Activated CD8-positive, alpha-beta memory T cell treated with anti-CD3 and anti-CD28 coated beads for 4 hours (primary cell): ENCODE results near the gene CTNS.

Source experiments
- DNase-seq, 2 donors: peaks; one replicate each; pipeline ENCODE4 v3.0.0-alpha.2; 2020; ENCODE audit warnings: low read depth in 2 of 2

The CTNS gene

GRCh38 chr17:3622977-3623594 is 13.5 kb upstream of the CTNS start:
- DNase-seq, result no peak

GRCh38 chr17:3626831-3627768 is 9.5 kb upstream of the CTNS start:
- no peak for DNase-seq

DNA sequence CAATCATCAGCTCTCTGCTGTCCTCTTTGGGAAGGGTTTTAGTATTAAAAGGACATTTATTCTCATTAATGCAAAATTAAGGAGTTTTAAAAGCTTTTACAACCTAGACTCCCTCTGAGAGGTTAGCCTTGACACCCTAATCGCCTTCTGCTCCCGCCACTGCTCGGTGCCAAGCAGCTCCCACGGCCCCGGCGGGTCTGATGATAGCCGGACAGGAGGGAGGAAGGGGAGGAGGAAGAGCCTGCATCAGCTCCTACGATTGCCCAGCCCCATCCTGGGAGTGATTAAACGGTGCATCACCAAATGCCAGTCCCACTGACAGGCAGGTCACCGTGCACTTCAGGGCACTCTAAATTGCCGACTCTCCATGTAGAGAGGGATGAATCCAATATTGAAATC is 8.8 kb upstream of the CTNS start:
- DNase-seq, result no peak

DNA sequence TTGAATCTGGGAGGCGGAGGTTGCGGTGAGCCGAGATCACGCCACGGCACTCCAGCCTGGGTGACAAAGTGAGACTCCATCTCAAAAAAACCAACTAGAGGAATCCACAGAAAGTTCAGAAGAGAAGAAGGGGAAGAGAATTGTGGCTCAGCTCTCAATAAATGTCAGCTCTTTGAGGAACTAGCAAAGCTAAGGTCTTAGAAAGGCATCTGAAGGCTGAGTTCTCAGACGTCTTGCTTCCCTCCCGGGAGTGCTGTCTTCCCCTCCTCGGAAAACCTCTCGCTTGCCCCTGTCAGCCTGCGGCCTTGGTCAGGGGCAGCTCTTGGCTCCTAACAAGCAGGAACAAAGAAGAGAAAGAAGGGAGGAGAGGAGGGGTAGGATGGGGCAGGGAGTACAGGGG is 5.8 kb upstream of the CTNS start:
- DNase-seq, result no peak

DNA sequence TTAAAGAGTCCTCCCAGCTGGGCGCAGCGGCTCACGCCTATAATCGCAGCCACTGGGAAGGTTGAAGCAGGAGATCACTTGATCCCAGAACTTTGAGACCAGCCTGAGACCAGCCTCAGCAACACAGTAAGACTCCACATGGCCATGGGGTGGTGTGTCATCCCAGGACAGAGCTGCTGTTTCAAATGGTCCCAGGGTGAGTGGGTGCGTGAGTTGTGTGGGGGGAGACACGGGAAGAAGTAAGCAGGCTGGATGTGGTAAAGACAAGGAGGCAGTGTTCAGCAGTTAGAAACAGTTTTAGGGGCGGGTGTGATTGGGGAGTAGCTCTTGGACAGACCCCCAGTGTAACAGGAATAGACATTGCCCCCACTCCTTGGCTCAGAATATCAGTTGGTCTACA is 4.3 kb upstream of the CTNS start:
- no peak for DNase-seq

GRCh38 chr17:3635474-3636153 is 946 bp upstream of the CTNS start:
- no peak for DNase-seq

DNA sequence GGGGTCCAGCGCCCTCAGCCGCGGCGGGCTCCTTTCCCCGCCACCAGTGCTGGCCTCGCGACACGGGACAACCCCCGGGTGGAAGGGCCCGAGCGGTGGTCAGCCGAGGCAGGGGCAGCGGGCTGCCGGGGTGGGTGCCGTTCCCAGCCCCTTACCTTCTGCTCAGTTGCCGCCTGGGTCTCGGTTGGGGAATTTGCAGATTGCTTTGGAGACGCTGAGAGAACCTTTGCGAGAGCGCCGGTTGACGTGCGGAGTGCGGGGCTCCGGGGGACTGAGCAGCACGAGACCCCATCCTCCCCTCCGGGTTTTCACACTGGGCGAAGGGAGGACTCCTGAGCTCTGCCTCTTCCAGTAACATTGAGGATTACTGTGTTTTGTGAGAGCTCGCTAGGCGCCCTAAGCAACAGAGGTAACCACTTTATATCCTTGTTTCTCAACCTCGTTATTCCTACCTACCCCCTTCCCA is 381 bp downstream of the CTNS start:
- no peak for DNase-seq

- no peak for DNase-seq
These were observed 3.5 kb downstream of the CTNS start for GRCh38 chr17:3639981-3640596.

DNA sequence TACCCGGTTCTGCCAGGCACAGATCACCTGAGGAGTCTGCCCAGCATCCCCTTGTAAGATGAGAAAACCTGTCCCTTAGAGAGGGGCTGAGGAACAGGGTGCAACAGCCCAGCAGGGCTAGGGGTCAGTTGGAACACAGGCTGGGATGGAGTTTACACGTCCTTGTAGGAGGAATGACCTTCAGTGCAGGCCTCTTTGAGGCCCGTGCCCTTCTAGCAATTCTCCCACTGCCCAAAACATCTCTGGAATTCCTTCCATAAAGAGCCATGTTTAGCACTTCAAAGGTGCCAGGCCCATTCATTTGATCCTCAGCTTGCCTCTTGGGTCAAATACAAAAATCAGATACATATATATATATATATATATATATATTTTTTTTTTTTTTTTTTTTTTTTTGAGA is 4.5 kb downstream of the CTNS start:
- DNase-seq, result no peak

GRCh38 chr17:3641717-3642486 is 5.3 kb downstream of the CTNS start:
- no peak for DNase-seq

- DNase-seq, result no peak
These were observed 7.4 kb downstream of the CTNS start for GRCh38 chr17:3643889-3644349.

GRCh38 chr17:3645310-3645709 is 8.8 kb downstream of the CTNS start:
- DNase-seq, result no peak

DNA sequence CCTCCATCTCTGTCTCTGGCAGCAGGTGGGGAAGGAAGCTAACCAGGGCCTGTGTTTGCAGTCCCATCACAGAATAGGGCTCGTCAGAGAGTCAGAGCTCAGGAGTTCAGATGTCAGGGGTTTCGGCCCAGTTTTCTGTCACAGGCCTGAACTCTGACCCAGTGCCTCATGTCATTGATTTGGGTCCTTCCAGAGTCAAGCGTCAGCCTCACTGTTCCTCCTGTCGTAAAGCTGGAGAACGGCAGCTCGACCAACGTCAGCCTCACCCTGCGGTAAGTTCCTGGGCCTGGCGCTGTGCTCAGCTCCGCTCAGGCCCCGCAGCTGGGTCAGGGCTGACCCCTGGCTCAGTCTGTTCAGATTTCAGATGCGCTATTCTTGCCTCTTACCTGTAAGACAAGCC is 10.7 kb downstream of the CTNS start:
- DNase-seq, result no peak

- DNase-seq, result no peak
These were observed 11.4 kb downstream of the CTNS start for GRCh38 chr17:3647769-3648555.

GRCh38 chr17:3655766-3656165 is 19.2 kb downstream of the CTNS start:
- DNase-seq, result no peak

DNA sequence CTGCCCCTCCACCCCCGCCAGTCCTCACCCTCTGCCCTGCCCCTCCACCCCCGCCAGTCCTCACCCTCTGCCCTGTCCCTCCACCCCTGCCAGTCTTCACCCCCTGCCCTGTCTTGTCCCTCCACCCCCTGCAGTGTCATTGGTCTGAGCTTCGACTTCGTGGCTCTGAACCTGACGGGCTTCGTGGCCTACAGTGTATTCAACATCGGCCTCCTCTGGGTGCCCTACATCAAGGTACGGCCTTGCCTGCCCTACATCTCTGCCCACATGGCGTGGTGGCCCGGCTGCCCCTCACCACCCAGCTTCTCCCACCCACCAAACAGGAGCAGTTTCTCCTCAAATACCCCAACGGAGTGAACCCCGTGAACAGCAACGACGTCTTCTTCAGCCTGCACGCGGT is 19.8 kb downstream of the CTNS start:
- DNase-seq, result no peak

- DNase-seq, result no peak
These were observed 20.4 kb downstream of the CTNS start for GRCh38 chr17:3656755-3657587.

DNA sequence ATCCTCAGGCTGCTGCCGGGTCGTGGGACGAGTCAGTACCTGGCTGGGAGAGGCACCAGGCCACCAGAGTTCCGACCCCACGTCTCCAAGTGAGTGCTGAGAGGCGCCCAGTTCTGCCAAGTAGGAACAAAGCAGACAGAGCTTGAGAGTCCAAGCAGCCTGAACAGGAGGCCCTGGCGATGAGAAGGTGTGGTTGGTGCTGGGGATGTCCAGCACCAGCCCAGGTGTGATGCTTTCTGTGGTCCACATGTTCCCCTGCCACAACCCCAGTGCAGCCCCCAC is 21.0 kb downstream of the CTNS start:
- DNase-seq, result no peak

GRCh38 chr17:3657874-3658783 is 21.6 kb downstream of the CTNS start:
- DNase-seq, result no peak
